Measurements from ENCODE around the gene TCF20.

Gene TCF20

GRCh38 chr22:42287174-42287890 lies 16.9 kb upstream of the TCF20 start:
- H3K27ac ChIP-seq, result no peak overlapping the region
- H3K4me3 ChIP-seq, result no peak overlapping the region
- no peak for DNase-seq (ENCODE audit: low read depth, low spot score)
- no peaks in the 10 kb centered on the region for H3K36me3 ChIP-seq (ENCODE audit: insufficient read depth, low read length)
- no peak for TF ChIP-seq FOXP2 (optimal IDR thresholded peaks at IDR 0.05; ENCODE audit: control extremely low read depth, extremely low read length, insufficient read depth)
- TF ChIP-seq POLR2AphosphoS5 (IDR thresholded peaks at IDR 0.05; ENCODE audit: borderline replicate concordance, low read depth, low read length), result no peak
- no peak for TF ChIP-seq EZH2 (IDR thresholded peaks at IDR 0.05)
- H3K9me3 ChIP-seq (ENCODE audit: low read depth, low read length), result no peaks in the 10 kb centered on the region
- no peak overlapping the region for H3K9ac ChIP-seq (ENCODE audit: insufficient read length)

GRCh38 chr22:42286205-42286604 lies 15.8 kb upstream of the TCF20 start:
- Histone ChIP-seq H3K9me3 (ENCODE audit: low read depth, low read length) (no peaks in the 10 kb centered on the region), H3K4me3 (no peak overlapping the region), H3K27ac (no peak overlapping the region), H3K9ac (ENCODE audit: insufficient read length) (no peak overlapping the region), H3K36me3 (ENCODE audit: insufficient read depth, low read length) (no peaks in the 10 kb centered on the region)
- no peak for TF ChIP-seq EZH2 (IDR thresholded peaks at IDR 0.05)
- no peak for TF ChIP-seq FOXP2 (optimal IDR thresholded peaks at IDR 0.05; ENCODE audit: control extremely low read depth, extremely low read length, insufficient read depth)
- no peak for TF ChIP-seq POLR2AphosphoS5 (IDR thresholded peaks at IDR 0.05; ENCODE audit: borderline replicate concordance, low read depth, low read length)
- no peak for DNase-seq (ENCODE audit: low read depth, low spot score)

- no peak for DNase-seq (ENCODE audit: low read depth, low spot score)
- Histone ChIP-seq H3K27ac (no peak overlapping the region), H3K36me3 (ENCODE audit: insufficient read depth, low read length) (no peaks in the 10 kb centered on the region), H3K9ac (ENCODE audit: insufficient read length) (no peak overlapping the region), H3K4me3 (no peak overlapping the region), H3K9me3 (ENCODE audit: low read depth, low read length) (no peaks in the 10 kb centered on the region)
- no peak for TF ChIP-seq POLR2AphosphoS5 (IDR thresholded peaks at IDR 0.05; ENCODE audit: borderline replicate concordance, low read depth, low read length)
- no peak for TF ChIP-seq EZH2 (IDR thresholded peaks at IDR 0.05)
- no peak for TF ChIP-seq FOXP2 (optimal IDR thresholded peaks at IDR 0.05; ENCODE audit: control extremely low read depth, extremely low read length, insufficient read depth)
Observed at GRCh38 chr22:42285604-42286003, 15.2 kb upstream of the TCF20 start.

- no peak for DNase-seq (ENCODE audit: low read depth, low spot score)
- no peak for TF ChIP-seq POLR2AphosphoS5 (IDR thresholded peaks at IDR 0.05; ENCODE audit: borderline replicate concordance, low read depth, low read length)
- no peak for TF ChIP-seq FOXP2 (optimal IDR thresholded peaks at IDR 0.05; ENCODE audit: control extremely low read depth, extremely low read length, insufficient read depth)
- no peak for TF ChIP-seq EZH2 (IDR thresholded peaks at IDR 0.05)
- no peak overlapping the region for H3K4me3 ChIP-seq
Observed at GRCh38 chr22:42284643-42285181, 14.3 kb upstream of the TCF20 start.

GRCh38 chr22:42284202-42284591 lies 13.7 kb upstream of the TCF20 start:
- TF ChIP-seq FOXP2 (optimal IDR thresholded peaks at IDR 0.05; ENCODE audit: control extremely low read depth, extremely low read length, insufficient read depth) (no peak), POLR2AphosphoS5 (IDR thresholded peaks at IDR 0.05; ENCODE audit: borderline replicate concordance, low read depth, low read length) (no peak), EZH2 (IDR thresholded peaks at IDR 0.05) (no peak)
- Histone ChIP-seq H3K27ac (no peak overlapping the region), H3K9ac (ENCODE audit: insufficient read length) (no peak overlapping the region), H3K9me3 (ENCODE audit: low read depth, low read length) (no peaks in the 10 kb centered on the region), H3K36me3 (ENCODE audit: insufficient read depth, low read length) (no peaks in the 10 kb centered on the region), H3K4me3 (no peak overlapping the region)
- DNase-seq (ENCODE audit: low read depth, low spot score), result no peak

More at GRCh38 chr22:42284643-42285181, 14.3 kb upstream of the TCF20 start:
- no peak overlapping the region for H3K27ac ChIP-seq
- no peaks in the 10 kb centered on the region for H3K36me3 ChIP-seq (ENCODE audit: insufficient read depth, low read length)
- no peak overlapping the region for H3K9ac ChIP-seq (ENCODE audit: insufficient read length)
- H3K9me3 ChIP-seq (ENCODE audit: low read depth, low read length), result no peaks in the 10 kb centered on the region

- H3K9ac ChIP-seq (ENCODE audit: insufficient read length), result no peak overlapping the region
- no peaks in the 10 kb centered on the region for H3K36me3 ChIP-seq (ENCODE audit: insufficient read depth, low read length)
- no peak for DNase-seq (ENCODE audit: low read depth, low spot score)
- H3K4me3 ChIP-seq, result no peak overlapping the region
- H3K9me3 ChIP-seq (ENCODE audit: low read depth, low read length), result no peaks in the 10 kb centered on the region
- no peak for TF ChIP-seq EZH2 (IDR thresholded peaks at IDR 0.05)
- TF ChIP-seq POLR2AphosphoS5 (IDR thresholded peaks at IDR 0.05; ENCODE audit: borderline replicate concordance, low read depth, low read length), result no peak
- TF ChIP-seq FOXP2 (optimal IDR thresholded peaks at IDR 0.05; ENCODE audit: control extremely low read depth, extremely low read length, insufficient read depth), result no peak
- H3K27ac ChIP-seq, result no peak overlapping the region
Observed at GRCh38 chr22:42283278-42284201, 13.1 kb upstream of the TCF20 start.

- no peak overlapping the region for H3K27ac ChIP-seq
- H3K36me3 ChIP-seq (ENCODE audit: insufficient read depth, low read length), result no peaks in the 10 kb centered on the region
- no peak overlapping the region for H3K9ac ChIP-seq (ENCODE audit: insufficient read length)
- DNase-seq (ENCODE audit: low read depth, low spot score), result no peak
- H3K4me3 ChIP-seq, result no peak overlapping the region
- no peaks in the 10 kb centered on the region for H3K9me3 ChIP-seq (ENCODE audit: low read depth, low read length)
- no peak for TF ChIP-seq FOXP2 (optimal IDR thresholded peaks at IDR 0.05; ENCODE audit: control extremely low read depth, extremely low read length, insufficient read depth)
Observed at GRCh38 chr22:42282943-42283277, 12.5 kb upstream of the TCF20 start.

GRCh38 chr22:42282252-42282942 lies 11.9 kb upstream of the TCF20 start:
- TF ChIP-seq FOXP2 (optimal IDR thresholded peaks at IDR 0.05; ENCODE audit: control extremely low read depth, extremely low read length, insufficient read depth), result no peak
- TF ChIP-seq EZH2 (IDR thresholded peaks at IDR 0.05), result no peak
- TF ChIP-seq POLR2AphosphoS5 (IDR thresholded peaks at IDR 0.05; ENCODE audit: borderline replicate concordance, low read depth, low read length), result no peak
- H3K9me3 ChIP-seq (ENCODE audit: low read depth, low read length), result no peaks in the 10 kb centered on the region
- H3K36me3 ChIP-seq (ENCODE audit: insufficient read depth, low read length), result no peaks in the 10 kb centered on the region
- no peak overlapping the region for H3K27ac ChIP-seq
- H3K4me3 ChIP-seq, result no peak overlapping the region
- no peak for DNase-seq (ENCODE audit: low read depth, low spot score)
- H3K9ac ChIP-seq (ENCODE audit: insufficient read length), result no peak overlapping the region
